ENCODE measurements around the gene SEMA3F.

Gene SEMA3F

DNA sequence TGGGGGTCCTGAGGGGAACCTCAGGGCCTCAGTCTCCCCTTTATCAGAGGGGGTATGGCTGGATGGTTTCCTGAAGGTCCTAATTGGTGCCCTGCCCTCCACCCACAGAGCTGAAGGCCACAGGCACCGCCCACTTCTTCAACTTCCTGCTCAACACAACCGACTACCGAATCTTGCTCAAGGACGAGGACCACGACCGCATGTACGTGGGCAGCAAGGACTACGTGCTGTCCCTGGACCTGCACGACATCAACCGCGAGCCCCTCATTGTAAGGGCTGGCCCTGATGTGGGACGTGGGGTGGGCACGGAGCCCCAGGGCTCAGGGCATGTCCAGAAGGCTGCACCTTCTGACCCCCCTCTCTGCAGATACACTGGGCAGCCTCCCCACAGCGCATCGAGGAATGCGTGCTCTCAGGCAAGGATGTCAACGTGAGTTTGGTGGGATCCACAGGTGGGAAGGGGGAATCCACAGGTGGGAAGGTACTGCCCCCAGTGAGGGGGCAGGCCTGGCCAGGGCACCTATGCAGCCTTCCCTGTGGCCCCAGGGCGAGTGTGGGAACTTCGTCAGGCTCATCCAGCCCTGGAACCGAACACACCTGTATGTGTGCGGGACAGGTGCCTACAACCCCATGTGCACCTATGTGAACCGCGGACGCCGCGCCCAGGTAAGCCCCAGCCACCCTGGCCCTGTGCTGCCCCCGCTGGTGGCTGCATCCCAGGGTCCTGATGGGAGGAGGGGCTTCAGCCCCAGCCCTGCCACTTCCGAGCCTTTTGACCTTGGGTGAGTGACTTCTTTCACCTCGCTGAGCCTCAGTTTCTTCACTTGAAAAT, 18.8 kb downstream of the SEMA3F start:
- DNase-seq, result no peak

DNA sequence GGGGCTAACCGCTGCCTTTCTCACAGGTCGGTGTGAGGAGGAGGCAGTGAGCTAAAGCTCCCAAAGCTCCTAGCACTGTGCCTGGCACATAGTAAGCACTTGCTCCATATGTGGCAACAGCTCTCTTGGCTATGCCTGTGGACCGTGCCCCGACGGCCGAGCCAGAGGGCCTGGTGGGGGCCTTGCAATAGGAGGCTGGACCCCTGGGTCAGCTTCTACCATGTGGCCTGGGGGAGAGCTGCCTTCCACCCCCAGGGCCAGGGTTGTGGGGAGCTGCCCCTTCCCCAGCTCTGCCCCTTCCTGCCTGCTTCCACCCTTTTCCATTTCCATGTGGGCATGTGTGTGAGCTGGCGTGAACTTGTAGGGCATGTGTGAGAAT, 19.4 kb downstream of the SEMA3F start:
- no peak for DNase-seq

DNA sequence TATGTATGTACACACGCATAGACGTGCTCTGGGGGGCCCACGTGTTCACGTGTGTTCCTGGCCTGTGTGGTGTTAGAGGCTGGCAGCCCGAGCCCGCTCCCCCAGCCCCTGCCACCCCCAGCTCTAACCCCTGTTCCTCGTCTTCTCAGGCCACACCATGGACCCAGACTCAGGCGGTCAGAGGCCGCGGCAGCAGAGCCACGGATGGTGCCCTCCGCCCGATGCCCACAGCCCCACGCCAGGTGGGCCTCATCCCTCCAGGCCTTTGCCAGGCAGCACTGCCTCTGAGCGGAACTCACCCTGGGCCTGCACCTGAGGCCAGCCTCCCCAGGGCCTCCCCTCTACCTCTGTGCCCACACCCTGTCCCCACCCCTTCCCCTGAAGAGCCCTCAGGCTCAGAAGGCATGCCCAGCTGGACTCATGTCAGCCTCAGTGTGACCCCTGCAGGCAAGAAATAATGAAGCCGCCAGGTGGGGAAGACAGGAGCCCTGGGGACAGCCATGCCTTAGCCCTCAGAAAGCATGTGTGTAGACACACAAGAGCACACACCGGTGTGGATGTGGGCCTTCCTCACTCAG, 19.9 kb downstream of the SEMA3F start:
- no peak for DNase-seq

DNA sequence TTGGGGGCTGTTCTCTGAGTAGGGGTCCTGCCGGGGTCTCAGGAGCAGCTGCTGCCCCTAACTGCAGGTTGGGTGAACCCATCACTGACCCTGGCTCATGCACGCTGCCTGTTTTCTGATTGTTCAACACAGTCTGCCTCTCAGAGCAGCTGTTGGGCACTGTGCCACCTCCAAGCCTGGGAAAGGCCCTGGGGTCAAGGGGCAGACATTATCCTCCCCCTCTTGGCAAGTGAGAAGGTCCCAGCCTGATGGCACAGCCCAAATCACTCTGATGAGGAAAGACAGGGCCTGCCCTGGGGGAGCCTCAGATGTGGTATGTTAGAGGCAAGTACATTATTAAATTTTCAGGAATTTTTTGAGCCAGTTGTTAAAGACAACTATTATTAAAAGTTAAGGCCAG, 22.2 kb downstream of the SEMA3F start:
- no peak for DNase-seq

DNA sequence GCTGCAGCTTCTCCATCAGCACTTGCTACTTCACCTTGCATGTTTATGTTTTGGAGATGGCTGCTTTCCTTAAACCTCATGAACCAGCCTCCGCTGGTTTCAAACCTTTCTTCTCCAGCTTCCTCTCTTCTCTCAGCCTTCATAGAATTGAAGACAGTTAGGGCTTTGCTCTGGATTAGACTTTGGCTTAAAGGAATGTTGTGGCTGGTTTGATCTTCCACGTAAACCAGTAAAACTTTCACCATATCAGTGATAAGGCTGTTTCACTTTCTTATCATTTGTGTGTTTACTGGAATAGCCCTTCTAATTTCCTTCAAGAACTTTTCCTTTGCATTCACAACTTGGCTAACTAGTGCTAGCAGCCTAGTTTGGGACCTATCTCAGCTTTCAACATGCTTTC, 24.6 kb downstream of the SEMA3F start:
- no peak for DNase-seq

DNA sequence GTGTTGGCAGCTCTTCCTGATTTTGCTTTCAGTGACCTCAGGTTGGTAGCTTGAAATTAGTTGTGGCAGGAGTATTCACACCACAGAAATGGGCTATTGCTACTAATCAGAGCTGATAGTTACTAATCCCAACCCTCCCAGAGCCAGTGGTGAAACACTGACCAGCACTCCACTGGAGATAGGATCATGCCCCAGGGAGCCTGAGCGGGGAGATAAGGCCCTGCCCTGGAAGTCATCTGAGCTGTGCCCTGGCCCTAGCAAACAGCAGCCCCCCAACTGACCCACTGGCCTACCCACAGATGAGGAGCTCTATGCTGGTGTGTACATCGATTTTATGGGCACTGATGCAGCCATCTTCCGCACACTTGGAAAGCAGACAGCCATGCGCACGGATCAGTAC, 26.9 kb downstream of the SEMA3F start:
- DNase-seq, result no peak

DNA sequence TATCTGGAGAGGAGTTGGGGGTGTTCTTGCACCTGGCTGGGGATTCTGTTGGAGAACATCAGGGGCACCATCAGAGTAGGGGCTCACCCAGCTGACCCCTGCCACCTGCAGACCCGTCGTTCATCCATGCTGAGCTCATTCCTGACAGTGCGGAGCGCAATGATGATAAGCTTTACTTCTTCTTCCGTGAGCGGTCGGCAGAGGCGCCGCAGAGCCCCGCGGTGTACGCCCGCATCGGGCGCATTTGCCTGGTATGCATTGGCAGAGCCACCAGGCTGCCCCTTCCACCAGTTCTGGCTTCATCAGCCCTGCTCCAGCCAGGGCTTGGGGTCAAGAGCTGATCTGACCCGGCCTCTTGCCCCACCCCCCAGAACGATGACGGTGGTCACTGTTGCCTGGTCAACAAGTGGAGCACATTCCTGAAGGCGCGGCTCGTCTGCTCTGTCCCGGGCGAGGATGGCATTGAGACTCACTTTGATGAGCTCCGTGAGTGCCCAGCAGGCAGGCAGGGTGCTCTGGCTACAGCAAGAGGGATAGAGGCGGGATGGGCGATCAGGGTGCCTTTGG, 27.5 kb downstream of the SEMA3F start:
- DNase-seq, result no peak

DNA sequence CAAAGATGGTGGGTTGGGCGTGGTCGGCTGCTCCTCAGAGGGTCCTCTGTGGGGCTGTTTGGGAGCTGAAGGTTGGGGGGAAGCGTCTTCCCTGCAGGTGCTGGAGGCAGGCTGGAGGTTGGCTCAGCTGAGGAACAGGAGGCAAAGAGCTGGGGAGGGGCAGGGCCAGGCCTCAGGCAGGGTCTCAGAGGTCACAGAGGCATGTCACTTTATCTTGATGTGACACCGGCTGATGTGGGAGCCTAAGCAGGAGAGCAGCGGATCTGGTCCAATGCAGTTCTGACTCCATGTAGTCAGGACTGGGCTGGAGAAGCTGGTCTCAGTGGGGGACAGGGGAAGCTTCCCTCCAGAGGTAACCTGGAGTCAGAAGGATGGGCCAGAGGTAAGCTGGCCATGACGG, 28.6 kb downstream of the SEMA3F start:
- DNase-seq, result no peak

DNA sequence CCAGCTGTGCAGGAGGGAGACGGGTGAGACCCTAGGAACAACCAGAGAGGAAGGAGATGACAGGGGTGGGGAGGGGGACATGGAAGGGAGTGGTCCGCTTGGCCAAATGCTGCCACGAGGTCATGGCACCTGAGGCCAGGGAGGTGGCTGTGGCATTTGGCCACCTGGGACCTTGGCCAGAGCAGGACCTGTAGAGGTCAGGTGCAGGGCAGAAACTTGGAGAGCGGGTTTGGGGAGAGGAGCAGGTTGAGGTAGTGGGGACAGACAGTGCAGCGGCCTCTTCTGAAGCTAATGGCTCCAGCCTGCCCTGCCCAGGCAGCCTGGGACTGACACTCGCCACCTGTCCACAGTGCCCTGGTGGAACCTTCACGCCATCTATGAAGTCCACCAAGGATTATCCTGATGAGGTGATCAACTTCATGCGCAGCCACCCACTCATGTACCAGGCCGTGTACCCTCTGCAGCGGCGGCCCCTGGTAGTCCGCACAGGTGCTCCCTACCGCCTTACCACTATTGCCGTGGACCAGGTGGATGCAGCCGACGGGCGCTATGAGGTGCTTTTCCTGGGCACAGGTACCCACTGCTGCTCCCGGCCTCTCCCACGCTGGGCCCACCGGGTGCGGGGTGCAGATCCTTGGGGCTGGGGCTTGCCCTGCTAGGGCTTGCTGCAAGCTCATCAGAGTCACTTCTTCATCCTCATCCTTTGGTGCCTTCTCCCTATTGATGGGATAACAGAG, 29.3 kb downstream of the SEMA3F start:
- no peak for DNase-seq

DNA sequence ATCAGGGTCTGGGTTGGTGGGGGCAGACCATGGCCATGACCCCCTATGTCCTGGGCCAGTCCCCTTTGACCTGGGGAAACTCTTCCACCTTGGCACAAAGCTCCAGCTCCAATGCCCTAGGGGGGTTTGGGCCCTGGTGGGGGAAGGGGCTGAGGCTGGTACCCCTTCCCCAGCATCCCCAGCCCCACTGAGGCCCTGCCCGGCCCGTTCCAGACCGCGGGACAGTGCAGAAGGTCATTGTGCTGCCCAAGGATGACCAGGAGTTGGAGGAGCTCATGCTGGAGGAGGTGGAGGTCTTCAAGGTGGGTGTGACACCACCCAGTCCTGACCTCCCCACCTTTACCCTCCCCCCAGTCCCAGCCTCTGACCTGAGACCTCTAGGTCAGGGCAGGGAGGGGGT, 30.1 kb downstream of the SEMA3F start:
- DNase-seq, result no peak

DNA sequence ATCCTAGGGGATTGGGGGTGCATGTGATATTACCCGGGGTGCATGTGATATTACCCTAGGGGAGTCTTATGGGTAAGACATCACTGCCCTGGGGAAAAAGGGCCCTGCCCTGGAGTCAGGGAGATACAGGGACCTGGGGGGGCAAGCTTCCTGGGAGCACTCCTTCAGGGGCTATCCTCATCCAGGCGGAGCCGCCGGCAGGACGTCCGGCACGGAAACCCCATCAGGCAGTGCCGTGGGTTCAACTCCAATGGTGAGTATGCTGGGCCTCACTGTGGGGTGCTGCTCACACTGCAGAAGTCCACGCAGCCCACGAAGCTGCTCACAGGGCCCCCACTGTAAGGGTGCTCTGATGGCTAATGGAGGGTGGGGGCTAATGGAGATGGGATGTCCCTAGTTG, 31.0 kb downstream of the SEMA3F start:
- no peak for DNase-seq

DNA sequence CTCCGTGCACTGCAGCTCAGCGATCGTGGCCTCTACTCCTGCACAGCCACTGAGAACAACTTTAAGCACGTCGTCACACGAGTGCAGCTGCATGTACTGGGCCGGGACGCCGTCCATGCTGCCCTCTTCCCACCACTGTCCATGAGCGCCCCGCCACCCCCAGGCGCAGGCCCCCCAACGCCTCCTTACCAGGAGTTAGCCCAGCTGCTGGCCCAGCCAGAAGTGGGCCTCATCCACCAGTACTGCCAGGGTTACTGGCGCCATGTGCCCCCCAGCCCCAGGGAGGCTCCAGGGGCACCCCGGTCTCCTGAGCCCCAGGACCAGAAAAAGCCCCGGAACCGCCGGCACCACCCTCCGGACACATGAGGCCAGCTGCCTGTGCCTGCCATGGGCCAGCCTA, 32.6 kb downstream of the SEMA3F start:
- DNase-seq, result no peak

DNA sequence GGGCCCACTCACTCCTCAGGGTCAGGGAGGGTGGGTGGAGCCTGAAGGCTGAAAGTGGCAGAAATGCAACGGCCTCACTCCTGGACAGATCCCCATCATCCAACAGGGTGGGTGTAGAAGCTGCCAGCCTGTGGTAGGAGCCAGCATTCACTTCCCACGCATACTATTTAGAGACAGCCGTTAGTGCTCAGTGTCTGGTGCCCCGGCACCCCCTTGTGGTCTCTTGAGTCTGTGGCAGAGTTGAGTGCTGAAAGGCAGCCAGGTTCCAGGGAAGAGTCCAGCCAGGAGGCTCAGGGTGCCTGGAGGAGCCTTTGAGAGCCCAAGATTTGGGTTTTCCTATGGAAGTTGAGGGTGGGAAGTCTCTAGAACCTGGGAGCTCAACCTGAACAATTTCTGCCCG, 34.1 kb downstream of the SEMA3F start:
- DNase-seq, result no peak

DNA sequence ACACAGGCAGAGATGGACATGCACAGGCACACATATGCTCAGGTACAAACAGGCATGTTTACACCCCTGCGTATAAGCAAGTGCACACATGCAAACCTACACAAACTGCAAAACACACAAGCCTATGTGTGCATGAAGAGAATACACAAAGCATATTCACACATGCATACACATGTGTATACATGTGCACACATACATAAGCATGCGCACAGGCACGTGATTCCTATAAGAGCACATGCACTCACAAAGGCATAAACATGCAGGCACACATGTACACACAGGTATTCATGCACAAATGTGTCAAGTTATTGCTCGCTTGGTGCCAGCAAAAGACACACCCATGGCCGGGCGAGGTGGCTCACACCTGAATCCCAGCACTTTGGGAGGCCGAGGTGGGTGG, 34.9 kb downstream of the SEMA3F start:
- DNase-seq, result no peak

DNA sequence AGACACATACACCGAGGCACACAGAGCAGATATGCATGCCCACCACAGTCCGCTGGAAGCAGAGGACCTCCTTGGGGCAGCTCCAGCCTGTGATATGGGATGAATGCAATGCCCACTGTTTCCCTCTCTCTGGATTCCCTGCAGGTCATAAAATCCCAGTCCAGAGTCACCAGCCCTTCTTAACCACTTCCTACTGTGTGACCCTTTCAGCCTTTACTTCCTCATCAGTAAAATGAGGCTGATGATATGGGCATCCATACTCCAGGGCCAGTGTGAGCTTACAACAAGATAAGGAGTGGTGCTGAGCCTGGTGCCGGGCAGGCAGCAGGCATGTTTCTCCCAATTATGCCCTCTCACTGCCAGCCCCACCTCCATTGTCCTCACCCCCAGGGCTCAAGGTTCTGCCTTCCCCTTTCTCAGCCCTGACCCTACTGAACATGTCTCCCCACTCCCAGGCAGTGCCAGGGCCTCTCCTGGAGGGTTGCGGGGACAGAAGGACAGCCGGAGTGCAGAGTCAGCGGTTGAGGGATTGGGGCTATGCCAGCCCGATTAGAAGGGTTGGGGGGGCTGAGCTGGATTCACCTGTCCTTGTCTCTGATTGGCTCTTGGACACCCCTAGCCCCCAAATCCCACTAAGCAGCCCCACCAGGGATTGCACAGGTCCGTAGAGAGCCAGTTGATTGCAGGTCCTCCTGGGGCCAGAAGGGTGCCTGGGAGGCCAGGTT, 36.0 kb downstream of the SEMA3F start, which contains the start of gene GNAT1:
Gene GNAT1, plus strand, starts transcription at position 675 of the 725 bp plus-strand sequence. CDS start 116 bp downstream, outside the sequence.
- DNase-seq, result no peak

DNA sequence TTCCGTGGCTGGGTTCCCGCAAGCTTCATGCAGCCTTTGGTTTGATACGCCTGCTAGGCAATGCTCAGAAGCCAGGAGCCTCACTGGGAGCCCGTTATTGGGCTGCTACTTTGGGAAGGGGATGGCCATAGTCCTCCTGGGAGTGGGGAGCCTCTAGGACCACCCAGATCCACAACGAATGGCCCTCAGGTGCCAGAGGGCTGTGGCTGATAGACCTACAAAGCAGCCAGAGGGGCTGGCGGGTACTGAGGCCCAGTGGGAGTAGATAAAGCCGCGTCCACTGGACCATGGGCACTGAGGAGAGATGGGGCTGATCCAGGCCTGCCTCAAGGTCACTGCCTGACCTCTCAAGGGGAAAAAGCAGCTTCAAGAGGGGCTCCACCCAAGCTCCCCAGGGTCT, 37.0 kb downstream of the SEMA3F start:
- DNase-seq, result no peak

DNA sequence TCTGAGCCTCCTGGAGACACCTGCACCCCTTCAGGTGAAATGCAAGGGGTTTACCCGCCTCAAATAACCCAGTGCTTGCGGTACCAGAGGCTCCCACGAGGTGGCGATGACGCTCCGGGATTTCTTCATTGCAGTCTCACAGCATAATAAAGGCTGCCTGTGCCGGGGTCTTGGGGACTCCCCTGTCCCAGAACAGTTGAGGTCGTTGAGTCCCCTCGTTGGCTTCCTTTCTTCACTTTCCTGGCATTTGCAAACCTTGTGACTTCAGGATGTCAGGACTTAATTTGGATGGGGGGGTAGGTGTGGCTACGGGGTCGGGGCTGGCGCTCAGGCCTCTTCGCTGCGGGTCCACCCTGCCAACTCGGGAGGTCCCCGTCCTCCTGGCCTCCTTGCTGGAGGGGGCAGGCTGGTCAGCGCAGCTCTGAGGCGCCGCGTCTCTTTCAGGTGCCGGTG, 37.6 kb downstream of the SEMA3F start:
- no peak for DNase-seq

DNA sequence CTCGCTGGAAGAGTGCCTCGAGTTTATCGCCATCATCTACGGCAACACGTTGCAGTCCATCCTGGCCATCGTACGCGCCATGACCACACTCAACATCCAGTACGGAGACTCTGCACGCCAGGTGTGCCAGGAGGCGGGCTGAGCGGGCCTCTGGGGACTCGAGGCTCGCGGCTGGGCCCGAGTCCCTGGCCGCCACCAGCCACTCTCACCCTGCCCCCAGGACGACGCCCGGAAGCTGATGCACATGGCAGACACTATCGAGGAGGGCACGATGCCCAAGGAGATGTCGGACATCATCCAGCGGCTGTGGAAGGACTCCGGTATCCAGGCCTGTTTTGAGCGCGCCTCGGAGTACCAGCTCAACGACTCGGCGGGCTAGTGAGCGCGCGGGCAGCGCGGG, 38.2 kb downstream of the SEMA3F start:
- DNase-seq, result no peak

DNA sequence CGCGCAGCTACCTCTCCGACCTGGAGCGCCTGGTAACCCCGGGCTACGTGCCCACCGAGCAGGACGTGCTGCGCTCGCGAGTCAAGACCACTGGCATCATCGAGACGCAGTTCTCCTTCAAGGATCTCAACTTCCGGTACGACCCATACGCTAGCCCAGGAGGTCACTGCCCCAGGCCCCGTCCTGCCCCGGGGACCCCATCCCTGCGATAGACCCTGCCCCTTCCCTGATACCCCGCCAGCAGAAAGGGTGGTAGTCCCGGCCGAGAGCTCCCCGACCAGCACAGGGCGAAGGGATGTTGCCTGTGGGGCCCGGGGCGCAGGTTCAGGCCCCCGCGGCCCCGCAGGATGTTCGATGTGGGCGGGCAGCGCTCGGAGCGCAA, 38.6 kb downstream of the SEMA3F start:
- no peak for DNase-seq

DNA sequence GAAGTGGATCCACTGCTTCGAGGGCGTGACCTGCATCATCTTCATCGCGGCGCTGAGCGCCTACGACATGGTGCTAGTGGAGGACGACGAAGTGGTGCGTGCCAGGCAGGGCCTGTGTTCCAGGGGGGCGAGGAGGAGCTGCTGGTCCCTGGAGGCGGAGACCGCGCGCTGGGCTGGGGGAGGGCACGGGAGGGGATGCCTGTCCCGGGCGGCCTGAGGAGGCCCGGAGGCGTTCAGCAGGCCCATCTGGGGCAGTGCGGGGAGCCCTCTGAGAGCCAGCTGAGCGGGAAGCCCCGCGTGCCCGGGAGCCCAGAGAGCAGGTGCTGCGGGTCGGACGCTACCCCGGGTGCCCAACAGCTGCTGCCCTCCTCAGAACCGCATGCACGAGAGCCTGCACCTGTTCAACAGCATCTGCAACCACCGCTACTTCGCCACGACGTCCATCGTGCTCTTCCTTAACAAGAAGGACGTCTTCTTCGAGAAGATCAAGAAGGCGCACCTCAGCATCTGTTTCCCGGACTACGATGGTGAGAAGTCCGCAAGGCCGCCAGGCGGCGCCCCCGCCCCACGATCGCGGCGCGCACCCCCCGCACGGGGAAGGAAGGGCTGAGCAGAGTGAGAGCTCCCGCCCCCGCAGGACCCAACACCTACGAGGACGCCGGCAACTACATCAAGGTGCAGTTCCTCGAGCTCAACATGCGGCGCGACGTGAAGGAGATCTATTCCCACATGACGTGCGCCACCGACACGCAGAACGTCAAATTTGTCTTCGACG, 39.2 kb downstream of the SEMA3F start:
- DNase-seq, result no peak

DNA sequence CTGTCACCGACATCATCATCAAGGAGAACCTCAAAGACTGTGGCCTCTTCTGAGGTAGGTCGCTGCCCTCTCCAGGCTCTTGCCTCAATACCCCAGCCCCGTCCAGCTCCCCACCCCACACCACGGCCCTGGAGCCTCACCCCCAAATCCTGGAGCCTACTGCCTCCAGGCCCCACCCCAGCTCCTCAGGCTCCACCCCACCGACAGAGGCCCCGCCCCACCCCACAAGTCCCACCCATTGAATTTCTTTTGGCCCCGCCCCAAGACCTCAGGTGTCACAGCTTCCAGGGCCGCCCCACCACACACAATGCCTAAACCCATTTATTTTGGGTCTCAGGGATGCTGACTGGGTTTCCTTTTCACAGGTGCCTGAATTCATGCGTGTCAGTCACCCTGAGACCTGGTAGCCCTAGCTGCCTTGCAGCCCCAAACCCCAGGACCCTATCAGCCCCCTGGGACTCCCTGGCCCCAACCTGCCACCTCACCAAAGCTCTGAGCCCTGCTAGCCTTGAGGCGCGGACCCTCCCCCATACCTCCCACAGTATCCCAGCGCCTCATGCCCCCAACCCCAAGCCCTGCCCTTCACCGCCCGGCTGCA, 39.9 kb downstream of the SEMA3F start:
- DNase-seq, result no peak

Data from NCI-H2081 treated with DMSO at 0.1 percent for 48 hours (cell line).